IPS-NIHi7 (cell line): ENCODE measurements around the gene PIKFYVE.
"Not testable (repeated sequence)": the region's sequence is repeated elsewhere in the genome, so short reads cannot be mapped to it uniquely, and the experiment has no call there.

ENCODE experiments used
- DNase-seq: peaks from one replicate; pipeline ENCODE4 v3.0.0; 2012; ENCODE audit warnings: mixed read lengths; ENCODE audit errors: extremely low spot score

Gene PIKFYVE, protein sequence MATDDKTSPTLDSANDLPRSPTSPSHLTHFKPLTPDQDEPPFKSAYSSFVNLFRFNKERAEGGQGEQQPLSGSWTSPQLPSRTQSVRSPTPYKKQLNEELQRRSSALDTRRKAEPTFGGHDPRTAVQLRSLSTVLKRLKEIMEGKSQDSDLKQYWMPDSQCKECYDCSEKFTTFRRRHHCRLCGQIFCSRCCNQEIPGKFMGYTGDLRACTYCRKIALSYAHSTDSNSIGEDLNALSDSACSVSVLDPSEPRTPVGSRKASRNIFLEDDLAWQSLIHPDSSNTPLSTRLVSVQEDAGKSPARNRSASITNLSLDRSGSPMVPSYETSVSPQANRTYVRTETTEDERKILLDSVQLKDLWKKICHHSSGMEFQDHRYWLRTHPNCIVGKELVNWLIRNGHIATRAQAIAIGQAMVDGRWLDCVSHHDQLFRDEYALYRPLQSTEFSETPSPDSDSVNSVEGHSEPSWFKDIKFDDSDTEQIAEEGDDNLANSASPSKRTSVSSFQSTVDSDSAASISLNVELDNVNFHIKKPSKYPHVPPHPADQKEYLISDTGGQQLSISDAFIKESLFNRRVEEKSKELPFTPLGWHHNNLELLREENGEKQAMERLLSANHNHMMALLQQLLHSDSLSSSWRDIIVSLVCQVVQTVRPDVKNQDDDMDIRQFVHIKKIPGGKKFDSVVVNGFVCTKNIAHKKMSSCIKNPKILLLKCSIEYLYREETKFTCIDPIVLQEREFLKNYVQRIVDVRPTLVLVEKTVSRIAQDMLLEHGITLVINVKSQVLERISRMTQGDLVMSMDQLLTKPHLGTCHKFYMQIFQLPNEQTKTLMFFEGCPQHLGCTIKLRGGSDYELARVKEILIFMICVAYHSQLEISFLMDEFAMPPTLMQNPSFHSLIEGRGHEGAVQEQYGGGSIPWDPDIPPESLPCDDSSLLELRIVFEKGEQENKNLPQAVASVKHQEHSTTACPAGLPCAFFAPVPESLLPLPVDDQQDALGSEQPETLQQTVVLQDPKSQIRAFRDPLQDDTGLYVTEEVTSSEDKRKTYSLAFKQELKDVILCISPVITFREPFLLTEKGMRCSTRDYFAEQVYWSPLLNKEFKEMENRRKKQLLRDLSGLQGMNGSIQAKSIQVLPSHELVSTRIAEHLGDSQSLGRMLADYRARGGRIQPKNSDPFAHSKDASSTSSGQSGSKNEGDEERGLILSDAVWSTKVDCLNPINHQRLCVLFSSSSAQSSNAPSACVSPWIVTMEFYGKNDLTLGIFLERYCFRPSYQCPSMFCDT (N-terminal part only)

GRCh38 chr2:208265801-208266552, at the start of gene PIKFYVE:
TSS of gene PIKFYVE (plus strand) at chr2:208266255. CDS start at chr2:208271520, 5,265 bp downstream.
- DNase-seq: peak; percentile 96

GRCh38 chr2:208221873-208222272, 44.2 kb upstream of the PIKFYVE start:
- not testable (repeated sequence) for DNase-seq

DNA sequence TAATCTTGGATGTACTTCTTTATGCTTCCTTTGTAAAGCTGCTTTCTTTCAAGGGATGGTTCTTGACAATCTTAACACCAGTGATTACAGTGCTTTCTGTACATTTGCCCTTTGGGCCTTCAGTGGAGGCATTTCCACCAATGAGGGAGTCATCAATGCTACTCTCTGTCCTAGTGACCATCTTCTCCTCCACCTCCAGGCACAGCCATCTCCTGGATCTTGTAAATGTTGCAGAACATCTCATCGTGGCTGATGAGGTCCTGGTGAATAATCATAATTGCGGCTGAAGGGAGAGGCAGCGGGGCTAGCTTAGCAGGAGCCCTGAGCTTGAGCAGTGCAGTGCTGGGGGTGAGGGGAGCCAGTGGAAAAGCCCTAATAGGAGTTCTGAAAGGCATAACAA, 43.7 kb upstream of the PIKFYVE start:
- no peak for DNase-seq

DNA sequence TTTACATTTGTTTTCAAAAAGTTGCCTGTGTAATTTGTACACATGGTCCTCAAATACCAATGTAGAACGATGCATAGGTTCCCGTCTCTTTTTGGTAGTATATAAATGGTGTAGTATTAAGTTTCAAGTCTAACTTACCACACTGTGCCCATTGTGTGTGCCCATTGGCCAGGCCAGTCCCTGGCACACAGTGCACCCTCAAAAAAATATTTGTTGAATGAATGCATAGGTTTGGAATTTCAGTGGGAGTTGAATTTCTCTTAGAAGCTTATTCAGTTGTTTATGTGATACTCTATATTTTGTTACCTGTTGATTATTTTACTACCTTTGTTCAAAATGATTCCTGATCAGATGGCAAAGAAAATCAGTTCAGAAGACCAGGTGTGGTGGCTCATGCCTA, 41.3 kb upstream of the PIKFYVE start:
- no peak for DNase-seq

DNA sequence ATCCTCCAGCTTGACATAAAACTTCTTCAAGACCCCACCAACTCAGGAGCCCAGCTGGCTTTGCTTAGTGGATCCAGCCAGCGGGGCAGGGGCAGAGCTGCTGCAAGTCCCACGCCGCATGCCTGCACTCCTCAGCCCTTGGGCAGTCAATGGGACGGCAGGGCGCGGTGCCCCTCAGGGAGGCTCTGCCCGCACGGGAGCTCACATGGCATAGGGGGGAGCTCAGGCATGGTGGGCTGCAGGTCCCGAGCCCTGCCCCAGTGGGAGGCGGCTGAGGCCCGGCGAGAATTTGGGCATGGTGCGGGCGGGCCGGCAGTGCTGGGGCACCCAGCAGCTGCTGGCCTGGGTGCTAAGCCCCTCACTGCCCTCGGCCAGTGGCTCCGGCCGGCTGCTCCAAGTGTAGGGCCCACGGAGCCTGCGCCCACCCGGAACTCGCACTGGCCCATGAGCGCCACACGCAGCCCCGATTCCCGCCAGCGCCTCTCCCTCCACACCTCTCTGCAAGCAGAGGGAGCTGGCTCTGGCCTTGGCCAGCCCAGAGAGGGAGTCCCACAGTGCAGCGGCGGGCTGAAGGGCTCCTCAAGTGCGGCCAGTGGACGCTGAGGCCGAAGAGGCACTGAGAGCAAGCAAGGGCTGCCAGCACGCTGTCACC, 38.3 kb upstream of the PIKFYVE start:
- DNase-seq: no peak

- no peak for DNase-seq
Measured at GRCh38 chr2:208228476-208228875, 37.6 kb upstream of the PIKFYVE start.

DNA sequence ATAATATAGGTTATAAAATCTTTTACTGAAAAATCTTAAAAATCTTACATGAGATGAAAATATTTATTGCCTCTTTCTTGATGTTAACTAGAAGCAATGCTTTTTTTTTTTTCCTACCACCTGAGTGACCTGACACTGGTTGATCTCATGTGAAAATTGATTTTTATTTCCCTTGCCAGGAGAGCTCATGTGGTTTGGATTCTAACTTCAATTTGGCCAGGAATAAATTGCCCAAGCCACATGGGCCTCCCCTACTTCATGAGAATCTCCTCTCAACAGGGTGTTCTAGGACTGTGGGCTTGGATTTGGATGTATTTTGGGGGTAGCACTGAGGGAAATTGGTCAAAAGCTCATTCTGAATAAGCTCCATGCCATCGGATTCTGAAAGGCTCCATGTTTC, 31.3 kb upstream of the PIKFYVE start:
- no peak for DNase-seq

GRCh38 chr2:208235860-208236259, 30.2 kb upstream of the PIKFYVE start:
- DNase-seq: no peak

DNA sequence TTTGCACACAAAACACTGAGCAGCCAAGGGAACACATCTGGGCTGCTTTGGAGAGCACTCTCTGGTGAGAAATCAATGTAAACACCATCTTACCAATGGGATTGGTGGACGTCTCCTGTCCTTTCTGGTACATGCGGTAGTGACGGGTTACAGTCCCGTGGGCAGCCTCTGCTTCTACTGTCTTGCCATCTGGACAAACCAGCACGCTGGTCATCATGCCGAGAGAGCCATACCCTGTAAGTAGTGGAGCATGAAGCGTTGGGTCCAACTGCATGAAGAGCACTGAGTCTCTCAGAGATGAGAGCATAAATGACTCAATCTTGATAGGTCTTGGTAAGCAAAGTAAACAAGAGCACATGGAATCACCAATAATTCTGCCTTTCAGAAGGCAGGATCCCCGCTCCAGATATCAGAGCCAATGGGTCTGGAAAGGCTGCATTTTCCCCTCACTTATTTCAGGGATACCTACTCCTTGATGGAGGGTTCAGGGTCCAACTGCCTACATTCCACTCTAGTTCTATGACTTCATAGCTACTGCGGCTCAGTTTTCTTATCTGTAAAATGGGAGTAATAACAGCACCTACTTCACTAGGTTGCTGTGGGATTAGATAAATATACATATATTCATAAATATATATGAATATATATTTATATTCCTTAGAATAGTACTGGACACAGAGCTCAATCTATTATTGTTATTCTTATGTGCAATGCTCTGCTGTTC, 26.1 kb upstream of the PIKFYVE start:
- no peak for DNase-seq

DNA sequence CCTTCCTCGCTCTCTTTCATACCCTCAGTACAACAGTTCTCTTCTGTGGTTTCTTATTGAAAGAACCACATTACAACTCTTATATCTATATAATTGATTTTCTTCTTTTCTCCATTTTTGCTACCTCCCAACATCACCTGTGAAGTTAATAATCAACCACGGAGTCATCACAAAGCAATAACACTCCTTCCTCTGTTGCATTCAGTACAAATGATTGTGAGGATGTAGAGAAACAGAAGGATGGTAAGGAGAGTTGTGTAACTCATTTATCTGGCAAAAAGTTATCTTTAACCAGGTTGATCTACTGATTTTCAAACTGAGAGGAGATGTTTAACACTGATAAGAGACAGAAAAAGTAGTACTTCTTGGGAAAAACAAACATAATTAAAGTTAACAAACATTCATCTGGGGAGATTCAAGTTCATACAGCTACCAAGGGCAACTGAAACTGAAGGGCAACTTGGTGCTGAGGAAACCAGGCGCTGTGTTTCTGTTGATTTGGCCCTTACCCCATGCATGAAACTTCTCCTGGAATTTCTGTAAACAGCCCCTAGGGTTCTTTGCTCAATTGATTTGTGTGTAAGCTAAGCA, 25.3 kb upstream of the PIKFYVE start:
- DNase-seq: no peak

GRCh38 chr2:208244422-208244821, 21.6 kb upstream of the PIKFYVE start:
- DNase-seq: no peak

GRCh38 chr2:208245746-208246145, 20.3 kb upstream of the PIKFYVE start:
- DNase-seq: no peak

GRCh38 chr2:208248601-208249000, 17.5 kb upstream of the PIKFYVE start:
- no peak for DNase-seq

- no peak for DNase-seq
Measured at GRCh38 chr2:208249296-208249695, 16.8 kb upstream of the PIKFYVE start.

GRCh38 chr2:208250388-208250787, 15.7 kb upstream of the PIKFYVE start:
- no peak for DNase-seq

DNA sequence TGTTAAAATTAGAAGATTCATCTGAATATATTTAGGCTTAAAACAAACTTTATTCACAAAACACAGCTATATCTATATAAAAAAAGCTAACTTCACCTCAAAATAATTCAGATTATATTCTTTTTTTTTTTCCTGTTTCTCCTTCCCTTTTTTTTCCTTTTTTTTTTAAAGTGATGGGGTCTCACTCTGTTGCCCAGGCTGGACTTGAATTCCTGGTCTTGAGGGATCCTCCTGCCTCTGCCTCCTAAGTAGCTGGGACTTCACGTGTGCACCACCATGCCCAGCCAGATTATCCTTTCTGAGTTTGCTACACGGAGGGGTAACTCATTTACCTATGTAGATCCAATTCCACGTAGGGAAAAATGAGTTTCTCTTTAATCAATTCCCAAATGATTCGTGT, 15.0 kb upstream of the PIKFYVE start:
- DNase-seq: no peak

GRCh38 chr2:208252716-208253492, 13.2 kb upstream of the PIKFYVE start:
- no peak for DNase-seq

DNA sequence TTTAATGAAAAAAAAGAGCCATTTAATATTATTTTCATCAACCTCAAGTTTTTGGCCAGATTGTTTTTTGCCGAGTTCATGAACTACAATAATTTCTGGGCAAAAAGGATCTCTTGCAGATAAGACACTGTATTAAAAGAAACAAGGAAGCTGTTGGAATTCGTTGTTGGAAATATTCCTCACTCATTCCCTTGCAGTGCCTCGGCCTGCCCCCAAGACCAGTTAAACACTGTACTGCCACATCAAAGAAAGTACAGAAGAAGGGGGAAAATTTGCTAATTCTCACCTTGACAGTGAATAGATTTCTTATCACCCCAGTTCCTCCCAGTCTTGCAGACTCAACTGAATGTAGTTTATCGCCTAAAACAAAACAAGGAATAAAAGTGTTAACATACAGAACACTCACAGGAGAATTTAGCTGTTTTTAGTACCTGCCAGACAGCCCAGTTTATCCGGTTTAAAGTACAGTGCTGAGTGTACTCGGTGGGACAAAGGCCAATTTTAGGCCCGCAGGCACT, 12.4 kb upstream of the PIKFYVE start:
- no peak for DNase-seq
